Effector memory CD4-positive, alpha-beta T cell (primary cell): ENCODE data around the gene MAML1.

ENCODE experiments used
- DNase-seq, 3 donors: peaks; one replicate each; pipeline ENCODE4 v3.0.0-alpha.2; 2020
- H3K27ac ChIP-seq: 2 replicates; pipeline ENCODE4 v1.7.0; 2013; ENCODE audit warnings: mild to moderate bottlenecking, low read length, moderate library complexity; ENCODE audit not compliant: insufficient read depth, poor library complexity, severe bottlenecking
- H3K27me3 ChIP-seq: replicated peaks from 2 replicates; pipeline ENCODE4 v1.7.0; 2013; ENCODE audit warnings: mild to moderate bottlenecking, low read length; ENCODE audit not compliant: insufficient read depth, control insufficient read depth, poor library complexity, severe bottlenecking
- H3K36me3 ChIP-seq: 2 replicates; pipeline ENCODE4 v1.7.0; 2013; ENCODE audit warnings: mild to moderate bottlenecking, low read length, moderate library complexity; ENCODE audit not compliant: control insufficient read depth, insufficient read depth
- H3K4me1 ChIP-seq: 2 replicates; pipeline ENCODE4 v1.7.0; 2013; ENCODE audit warnings: low read length, mild to moderate bottlenecking; ENCODE audit not compliant: control insufficient read depth, insufficient read depth, poor library complexity, severe bottlenecking
- H3K4me3 ChIP-seq: 2 replicates; pipeline ENCODE4 v1.7.0; 2013; ENCODE audit warnings: low read length, low read depth, mild to moderate bottlenecking; ENCODE audit not compliant: insufficient read depth, poor library complexity, severe bottlenecking
- H3K9me3 ChIP-seq: 2 replicates; pipeline ENCODE4 v1.7.0; 2013; ENCODE audit warnings: mild to moderate bottlenecking, low read length, moderate library complexity; ENCODE audit not compliant: control insufficient read depth

MAML1 gene

DNA sequence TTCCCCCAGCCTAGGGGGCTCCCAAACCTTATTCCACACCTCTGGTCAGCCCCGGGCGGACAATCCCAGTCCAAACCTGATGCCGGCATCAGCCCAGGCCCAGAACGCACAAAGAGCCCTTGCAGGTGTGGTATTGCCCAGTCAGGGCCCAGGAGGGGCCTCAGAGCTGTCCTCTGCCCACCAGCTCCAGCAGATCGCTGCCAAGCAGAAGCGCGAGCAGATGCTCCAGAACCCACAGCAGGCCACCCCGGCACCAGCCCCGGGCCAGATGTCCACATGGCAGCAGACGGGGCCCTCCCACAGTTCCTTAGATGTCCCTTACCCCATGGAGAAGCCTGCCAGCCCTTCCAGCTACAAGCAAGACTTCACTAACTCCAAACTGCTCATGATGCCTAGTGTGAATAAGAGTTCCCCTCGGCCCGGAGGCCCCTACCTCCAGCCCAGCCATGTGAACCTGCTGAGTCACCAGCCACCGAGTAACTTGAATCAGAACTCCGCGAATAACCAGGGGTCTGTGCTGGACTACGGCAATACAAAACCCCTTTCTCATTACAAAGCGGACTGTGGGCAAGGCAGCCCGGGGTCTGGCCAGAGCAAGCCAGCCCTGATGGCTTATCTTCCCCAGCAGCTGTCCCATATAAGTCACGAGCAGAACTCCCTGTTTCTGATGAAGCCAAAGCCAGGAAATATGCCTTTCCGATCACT is 33.6 kb downstream of the MAML1 start:
- Histone ChIP-seq H3K9me3 (no peaks in the 10 kb centered on the region), H3K27me3 (no peaks in the 10 kb centered on the region), H3K4me1 (peaks cover 7% of the 10 kb centered on the region), H3K36me3 (peaks cover 50% of the 10 kb centered on the region), H3K4me3 (no peak overlapping the region), H3K27ac (no peak overlapping the region)
- no peak for DNase-seq

DNA sequence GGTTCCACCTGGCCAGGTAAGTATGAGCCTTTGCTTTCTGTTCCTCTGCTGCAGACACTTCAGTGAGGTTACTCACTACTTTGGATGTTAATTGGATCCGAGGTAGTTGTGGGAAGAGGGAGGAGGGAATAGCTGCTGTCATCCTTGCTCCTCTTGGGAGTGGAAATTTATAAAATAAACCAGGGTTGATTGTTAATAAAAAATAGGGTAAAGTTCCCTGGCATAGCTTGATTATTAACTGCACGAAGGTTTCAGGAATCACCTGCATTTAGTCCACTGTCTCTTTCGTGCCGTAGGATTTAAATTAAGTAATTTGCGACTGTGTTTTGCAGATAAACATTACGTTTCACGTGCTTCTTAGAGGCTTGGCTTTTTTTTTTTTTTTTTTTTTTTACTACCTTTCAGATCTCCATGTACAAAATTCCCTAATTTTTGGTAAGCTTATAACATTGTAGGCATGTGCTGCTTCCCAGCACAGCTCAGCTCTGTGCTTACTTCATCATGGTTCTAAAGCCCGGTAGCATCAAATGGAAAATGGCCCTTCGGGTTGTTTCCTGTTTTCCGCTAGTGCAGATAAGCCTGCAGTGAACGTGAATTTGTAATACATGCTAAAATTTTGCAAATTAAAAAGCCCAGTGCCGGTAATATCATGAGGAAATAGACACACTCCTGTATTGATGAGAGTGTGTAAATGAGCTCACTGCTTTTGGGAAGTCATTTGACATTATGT is 34.3 kb downstream of the MAML1 start:
- H3K27me3 ChIP-seq: no peaks in the 10 kb centered on the region
- peaks cover 4% of the 10 kb centered on the region for H3K4me1 ChIP-seq
- H3K4me3 ChIP-seq: no peak overlapping the region
- no peak for DNase-seq
- H3K27ac ChIP-seq: no peak overlapping the region
- peaks cover 54% of the 10 kb centered on the region for H3K36me3 ChIP-seq
- no peaks in the 10 kb centered on the region for H3K9me3 ChIP-seq

- H3K27ac ChIP-seq: no peak overlapping the region
- H3K27me3 ChIP-seq: no peaks in the 10 kb centered on the region
- no peak for DNase-seq
- H3K9me3 ChIP-seq: no peaks in the 10 kb centered on the region
- no peaks in the 10 kb centered on the region for H3K4me1 ChIP-seq
- peaks cover 59% of the 10 kb centered on the region for H3K36me3 ChIP-seq
- no peak overlapping the region for H3K4me3 ChIP-seq
Measured at GRCh38 chr5:179767496-179768100, 35.0 kb downstream of the MAML1 start.

DNA sequence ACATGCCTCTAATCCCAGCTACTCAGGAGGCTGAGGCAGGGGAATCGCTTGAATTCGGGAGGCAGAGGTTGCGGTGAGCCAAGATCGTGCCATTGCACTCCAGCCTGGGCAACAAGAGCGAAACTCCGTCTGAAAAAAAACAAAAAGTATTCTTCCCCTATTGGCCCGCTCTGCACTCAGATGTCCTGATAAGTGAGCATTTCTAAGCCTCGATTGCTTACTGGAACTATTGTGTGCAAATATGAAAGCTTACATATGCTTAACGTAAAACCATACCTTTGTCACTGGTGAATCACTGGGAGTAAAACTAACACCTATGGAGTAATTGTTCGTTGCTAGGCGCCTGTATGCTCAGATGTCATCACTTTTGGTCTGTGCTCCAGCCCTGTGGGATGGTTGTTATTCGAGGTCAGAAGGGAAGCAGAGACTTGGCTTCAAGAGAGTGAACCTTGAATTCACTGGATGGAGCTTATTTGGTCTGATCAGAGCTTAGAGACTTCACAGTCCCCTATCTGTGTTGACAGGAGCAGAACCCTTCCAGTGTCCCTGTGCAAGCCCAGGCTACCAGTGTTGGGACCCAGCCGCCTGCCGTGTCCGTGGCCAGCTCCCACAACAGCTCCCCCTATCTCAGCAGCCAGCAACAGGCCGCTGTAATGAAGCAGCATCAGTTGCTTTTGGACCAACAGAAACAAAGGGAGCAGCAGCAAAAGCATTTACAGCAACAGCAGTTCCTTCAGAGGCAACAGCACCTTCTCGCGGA is 35.9 kb downstream of the MAML1 start:
- Histone ChIP-seq H3K4me1 (no peaks in the 10 kb centered on the region), H3K27ac (no peak overlapping the region), H3K4me3 (no peak overlapping the region), H3K9me3 (no peaks in the 10 kb centered on the region), H3K36me3 (peaks cover 67% of the 10 kb centered on the region), H3K27me3 (no peaks in the 10 kb centered on the region)
- DNase-seq: no peak

GRCh38 chr5:179769271-179769670 is 36.6 kb downstream of the MAML1 start:
- peaks cover 74% of the 10 kb centered on the region for H3K36me3 ChIP-seq
- DNase-seq: no peak
- no peaks in the 10 kb centered on the region for H3K27me3 ChIP-seq
- H3K4me3 ChIP-seq: no peak overlapping the region
- H3K27ac ChIP-seq: no peak overlapping the region
- H3K4me1 ChIP-seq: no peaks in the 10 kb centered on the region
- H3K9me3 ChIP-seq: no peaks in the 10 kb centered on the region

DNA sequence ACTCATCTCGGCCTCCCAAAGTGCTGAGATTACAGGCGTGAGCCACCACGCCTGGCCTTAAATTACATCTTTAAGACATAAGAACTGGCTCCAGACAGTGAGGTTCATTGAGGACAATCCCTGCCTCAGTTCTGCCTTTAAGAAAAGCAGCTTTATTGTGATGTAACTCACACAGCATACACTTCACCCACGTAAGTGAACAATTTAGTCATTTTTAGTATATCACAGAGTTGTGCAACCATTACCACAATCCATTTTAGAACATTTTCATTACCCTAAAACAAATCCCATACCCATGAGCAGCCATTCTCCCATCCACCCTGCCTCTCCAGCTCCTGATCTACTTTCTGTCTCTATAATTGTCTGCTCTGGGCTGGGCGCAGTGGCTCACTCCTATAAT is 37.2 kb downstream of the MAML1 start:
- Histone ChIP-seq H3K9me3 (no peaks in the 10 kb centered on the region), H3K27me3 (no peaks in the 10 kb centered on the region), H3K4me1 (no peaks in the 10 kb centered on the region), H3K36me3 (peaks cover 79% of the 10 kb centered on the region), H3K27ac (no peak overlapping the region), H3K4me3 (no peak overlapping the region)
- no peak for DNase-seq

DNA sequence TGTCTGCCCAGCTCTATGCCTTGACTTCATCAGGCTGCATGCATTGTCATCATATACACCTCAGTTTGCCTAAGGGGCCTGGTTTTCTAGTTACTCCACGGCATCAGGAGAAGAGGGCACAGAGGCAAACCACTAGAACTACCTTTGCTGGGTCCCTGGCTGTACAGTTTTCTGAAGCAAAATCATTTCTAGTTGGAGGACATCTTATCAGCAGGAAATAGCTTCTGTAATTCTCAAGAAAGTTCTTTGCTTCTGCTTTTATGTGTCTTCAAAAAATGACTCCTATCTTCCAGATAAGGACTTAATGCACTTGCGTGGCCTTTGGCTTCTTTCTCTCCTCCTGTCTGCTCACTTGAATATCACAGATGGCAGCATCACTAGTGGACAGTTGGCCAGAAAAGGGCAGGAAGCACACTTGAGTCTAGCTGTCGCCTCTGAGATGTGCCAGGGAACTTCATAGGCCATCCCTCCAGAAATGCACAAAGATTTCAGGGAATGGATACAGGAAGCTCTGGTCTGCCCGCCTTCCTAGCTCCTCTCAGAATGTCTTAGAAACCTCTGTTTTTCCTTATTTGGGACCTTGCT is 38.8 kb downstream of the MAML1 start:
- Histone ChIP-seq H3K4me1 (no peaks in the 10 kb centered on the region), H3K27ac (no peak overlapping the region), H3K36me3 (peaks cover 77% of the 10 kb centered on the region), H3K4me3 (no peak overlapping the region), H3K9me3 (no peaks in the 10 kb centered on the region), H3K27me3 (no peaks in the 10 kb centered on the region)
- no peak for DNase-seq

DNA sequence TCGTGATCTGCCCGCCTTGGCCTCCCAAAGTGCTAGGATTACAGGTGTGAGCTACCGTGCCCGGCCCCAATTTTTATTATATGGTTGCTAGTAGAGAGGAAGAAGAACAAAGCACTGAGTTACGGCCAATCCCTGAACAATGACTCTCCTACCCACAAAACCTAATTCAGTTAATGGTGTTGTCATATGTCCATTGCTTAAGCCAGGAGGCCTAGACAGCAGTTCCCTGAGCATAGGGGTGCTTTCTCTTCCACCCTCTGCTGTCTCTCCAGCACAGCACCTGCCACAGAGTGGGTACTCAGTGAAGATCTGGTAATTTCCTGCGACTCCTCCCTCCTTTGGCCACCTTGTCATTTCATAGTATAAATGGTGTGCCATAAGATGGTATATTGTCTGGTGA is 39.7 kb downstream of the MAML1 start:
- no peak for DNase-seq

GRCh38 chr5:179773686-179774040 is 41.0 kb downstream of the MAML1 start:
- Histone ChIP-seq H3K27ac (no peak overlapping the region), H3K4me3 (no peak overlapping the region), H3K9me3 (no peaks in the 10 kb centered on the region), H3K4me1 (no peaks in the 10 kb centered on the region), H3K27me3 (no peaks in the 10 kb centered on the region), H3K36me3 (peaks cover 84% of the 10 kb centered on the region)
- no peak for DNase-seq

More for the DNA sequence above, 39.7 kb downstream of the MAML1 start:
- Histone ChIP-seq H3K36me3 (peaks cover 76% of the 10 kb centered on the region), H3K9me3 (no peaks in the 10 kb centered on the region), H3K4me1 (no peaks in the 10 kb centered on the region), H3K4me3 (no peak overlapping the region), H3K27me3 (no peaks in the 10 kb centered on the region), H3K27ac (no peak overlapping the region)
